Activated gamma-delta T cell treated with anti-CD3 and anti-CD28 coated beads, Interleukin-2, amount 50 U/mL, for 16 hours (primary cell): ENCODE data around the gene GPR143.
"Not testable (repeated sequence)": the region's sequence is repeated elsewhere in the genome, so short reads cannot be mapped to it uniquely, and the experiment has no call there.

Experiments
- DNase-seq: peaks from one replicate; pipeline ENCODE4 v3.0.0-alpha.2; 2020; ENCODE audit warnings: low read depth

The GPR143 gene

DNA sequence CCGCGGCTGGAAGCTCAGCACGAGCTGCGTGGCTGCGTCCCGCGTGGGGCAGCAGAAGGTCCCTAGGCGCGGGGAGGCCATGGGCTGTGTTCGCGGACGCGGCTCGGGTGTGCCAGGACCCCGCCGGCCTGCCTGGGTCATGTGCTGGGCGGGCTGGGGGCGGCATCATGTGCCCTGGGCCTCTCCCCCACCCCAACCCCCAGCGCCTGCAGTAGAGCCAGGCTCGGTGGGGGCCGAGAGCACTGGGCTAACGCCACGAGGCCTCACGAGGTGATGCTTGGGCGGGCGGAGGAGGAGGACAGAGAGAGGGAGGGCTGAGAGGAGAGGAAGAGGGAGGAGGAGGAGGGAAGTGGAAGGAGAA, at the start of gene GPR143:
TSS of gene GPR143 (minus strand) at position 111 of the 361 bp plus-strand sequence. CDS start at position 81, 30 bp downstream.
- DNase-seq: no peak

DNA sequence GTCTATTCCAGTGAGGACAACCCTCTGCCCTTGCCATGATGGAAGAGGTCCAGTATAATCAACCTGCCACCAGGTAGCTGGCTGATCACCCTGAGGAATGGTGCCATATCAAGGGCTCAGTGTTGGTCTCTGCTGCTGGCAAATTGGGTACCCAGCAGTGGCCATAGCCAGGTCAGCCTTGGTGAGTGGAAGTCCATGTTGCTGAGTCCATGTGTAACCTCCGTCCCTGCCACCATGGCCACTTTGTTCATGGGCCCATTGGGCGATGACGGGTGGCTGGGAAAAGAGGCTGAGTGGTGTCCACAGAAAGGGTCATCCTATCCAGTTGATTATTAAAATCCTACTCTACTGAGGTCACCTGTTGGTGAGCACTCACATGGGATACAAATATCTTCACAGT, 45.4 kb upstream of the GPR143 start:
- not testable (repeated sequence) for DNase-seq

DNA sequence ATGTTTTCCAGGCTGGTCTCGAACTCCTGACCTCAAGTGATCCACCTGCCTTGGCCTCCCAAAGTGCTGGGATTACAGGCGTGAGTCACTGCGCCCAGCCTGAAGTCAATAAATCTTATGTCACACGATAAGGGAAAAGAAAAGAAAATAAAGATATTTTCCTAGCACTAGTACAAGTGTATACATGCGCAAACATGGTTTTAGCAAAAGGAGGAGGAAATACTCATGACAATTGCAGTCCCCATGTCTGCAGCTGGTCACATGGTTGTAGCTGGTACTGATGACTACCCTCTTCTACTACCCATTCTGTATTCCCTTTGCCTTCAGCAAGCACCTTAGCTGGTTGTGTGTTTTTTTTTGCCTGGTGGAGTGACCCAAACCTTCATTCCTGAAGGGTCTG, 44.2 kb upstream of the GPR143 start:
- not testable (repeated sequence) for DNase-seq

DNA sequence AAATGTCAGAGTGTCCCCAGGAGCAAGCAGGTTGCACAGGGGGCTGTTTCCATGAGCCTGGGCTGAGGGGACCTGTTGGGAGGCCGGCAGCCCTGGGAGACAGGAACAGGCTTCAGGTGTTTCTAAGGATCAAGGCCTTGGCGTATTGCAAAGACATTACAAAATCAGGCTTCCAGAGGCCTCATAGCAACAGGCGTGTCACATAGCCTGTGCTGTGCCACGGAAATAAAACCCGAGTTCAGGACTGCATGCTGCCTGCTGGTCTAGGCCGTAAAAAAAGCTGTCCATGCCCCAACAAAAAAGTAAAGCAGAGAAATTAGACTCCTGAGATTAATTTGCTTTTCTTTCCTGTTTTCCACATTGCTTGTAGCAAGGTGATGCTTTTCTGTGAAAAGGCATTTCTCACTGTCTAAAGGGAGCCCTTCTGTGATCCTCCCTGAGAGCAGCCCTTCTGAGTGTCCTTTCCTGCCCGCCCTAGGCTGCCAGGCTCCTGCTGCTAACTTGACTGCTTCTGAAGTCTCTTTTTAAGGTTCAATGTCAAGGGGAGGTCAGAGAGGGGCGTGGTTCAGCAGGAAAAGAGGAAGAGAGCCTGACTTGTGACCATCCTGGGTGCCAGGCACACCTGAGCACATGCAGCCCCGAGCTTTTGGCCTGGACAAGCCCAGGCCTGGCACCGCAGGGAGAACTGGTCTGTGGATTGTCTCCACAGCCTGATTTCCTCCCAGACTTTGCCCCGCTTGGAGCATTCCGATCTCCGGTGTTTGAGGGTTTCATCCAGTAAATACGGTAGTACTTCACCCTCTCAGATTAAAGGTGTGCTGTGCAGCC, 41.9 kb upstream of the GPR143 start:
- DNase-seq: no peak

DNA sequence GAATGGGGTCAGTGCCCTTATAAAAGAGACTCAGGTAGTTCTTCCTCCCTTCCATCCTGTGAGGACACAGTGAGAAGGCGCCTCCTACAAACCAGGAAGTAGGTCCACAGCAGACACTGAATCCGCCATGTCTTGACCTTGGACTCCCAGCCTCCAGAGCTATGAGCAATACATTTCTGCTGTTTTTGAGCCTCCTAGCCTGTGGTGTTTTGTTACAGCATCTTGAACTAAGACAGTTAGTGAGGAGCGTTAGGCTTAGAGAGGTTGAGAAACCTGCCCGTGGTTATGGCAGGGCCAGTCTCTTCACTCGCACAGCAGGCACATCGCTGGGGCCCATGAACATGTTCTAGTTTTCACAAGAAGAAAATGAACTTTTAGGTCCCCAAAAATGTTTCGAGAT, 40.3 kb upstream of the GPR143 start:
- no peak for DNase-seq

DNA sequence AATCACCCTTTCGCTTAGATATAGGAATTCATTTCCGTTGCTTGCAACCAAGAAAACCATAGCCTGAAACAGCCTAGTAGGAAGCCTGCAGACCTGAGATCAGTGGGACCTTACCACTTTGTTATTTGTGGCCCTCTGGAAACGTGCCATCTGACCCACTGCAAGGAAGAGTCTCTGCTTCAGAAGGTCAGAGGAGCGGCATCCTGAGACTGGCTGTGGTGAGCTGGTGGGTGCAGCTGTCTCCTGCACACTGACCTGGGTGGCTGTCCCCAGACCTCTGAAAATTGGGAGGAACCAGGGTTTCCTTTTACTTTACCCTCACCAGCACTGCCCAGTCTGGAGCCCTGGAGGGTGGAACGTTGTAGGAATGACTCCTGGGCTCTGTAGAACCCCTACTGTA, 38.8 kb upstream of the GPR143 start:
- DNase-seq: no peak

DNA sequence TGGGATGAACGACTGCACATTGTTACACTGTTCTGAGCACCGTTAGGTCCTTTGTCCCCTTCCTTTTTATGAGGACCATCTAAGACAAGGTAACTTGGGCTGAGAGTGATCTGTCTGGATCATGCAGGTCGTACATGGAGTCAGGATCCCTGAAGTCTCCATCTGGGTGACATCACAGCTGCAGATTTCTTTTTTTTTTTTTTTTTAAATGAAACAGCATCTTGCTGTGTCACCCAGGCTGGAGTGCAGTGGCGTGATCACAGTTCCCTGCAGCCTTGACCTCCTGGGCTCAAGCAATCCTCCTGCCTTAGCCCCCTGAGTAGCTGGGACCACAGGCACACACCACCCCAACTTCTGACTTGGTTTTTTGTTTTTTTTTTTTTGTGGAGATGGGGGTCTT, 37.1 kb upstream of the GPR143 start:
- no peak for DNase-seq

DNA sequence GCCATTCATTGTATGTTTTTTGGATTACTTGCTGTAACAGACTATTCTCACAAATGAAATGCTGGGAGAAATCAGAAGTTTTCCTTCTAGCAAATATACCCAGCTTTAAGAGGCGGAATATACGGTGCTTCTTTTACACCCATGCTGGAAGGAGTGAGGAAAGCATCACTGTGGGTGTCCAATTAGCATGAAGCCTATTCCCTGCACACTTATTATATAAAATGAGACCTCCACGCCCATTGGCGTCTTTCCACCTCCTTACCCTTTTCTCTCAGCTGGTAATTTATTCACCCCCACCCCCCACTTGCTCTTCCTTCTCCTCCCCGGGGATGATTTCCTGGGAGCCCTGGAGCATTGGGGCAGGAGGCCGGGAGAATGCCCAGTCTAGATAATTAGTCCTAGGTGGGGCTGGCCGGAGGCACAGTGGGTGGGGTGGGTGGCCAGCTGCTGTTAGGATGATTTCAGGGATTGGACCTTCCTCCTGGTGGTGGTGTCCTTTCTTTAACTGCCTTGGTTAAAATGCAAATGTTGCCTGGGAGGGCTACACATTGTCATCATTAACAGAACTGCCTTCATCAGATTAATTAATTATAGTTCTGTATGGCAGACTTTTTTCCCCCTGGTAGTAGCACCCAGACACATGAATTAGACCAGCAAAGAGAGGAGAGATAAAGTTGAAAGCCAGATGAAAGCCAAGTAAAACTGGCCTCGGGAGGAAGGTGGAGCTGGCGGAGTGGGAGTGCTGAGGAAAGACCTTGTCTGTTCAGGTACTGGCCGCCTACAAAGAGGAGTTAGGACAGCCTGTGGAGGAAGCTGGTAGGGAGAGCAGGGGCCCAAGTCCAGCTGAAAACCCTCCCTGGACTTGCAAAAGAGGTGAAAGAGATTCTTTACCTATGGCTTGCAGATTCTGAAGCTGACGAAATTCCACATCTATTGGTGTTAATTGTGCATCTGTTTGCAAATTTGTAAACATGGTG, 32.0 kb upstream of the GPR143 start:
- no peak for DNase-seq

DNA sequence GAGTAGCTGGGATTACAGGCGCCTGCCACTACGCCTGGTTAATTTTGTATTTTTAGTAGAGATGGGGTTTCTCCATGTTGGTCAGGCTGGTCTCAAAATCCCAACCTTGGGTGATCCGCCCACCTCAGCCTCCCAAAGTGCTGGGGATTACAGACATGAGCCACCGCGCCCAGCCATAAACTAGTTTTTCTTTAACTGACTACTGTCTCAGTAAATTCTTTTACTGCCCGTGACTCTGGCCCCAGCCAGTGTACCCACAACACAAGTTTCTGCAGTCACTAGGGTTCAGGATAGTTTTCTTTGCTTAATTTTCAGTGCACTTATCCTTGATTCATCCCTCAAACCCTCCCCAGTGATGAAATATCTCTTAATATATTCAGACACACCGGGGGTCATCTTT, 28.8 kb upstream of the GPR143 start:
- no peak for DNase-seq

DNA sequence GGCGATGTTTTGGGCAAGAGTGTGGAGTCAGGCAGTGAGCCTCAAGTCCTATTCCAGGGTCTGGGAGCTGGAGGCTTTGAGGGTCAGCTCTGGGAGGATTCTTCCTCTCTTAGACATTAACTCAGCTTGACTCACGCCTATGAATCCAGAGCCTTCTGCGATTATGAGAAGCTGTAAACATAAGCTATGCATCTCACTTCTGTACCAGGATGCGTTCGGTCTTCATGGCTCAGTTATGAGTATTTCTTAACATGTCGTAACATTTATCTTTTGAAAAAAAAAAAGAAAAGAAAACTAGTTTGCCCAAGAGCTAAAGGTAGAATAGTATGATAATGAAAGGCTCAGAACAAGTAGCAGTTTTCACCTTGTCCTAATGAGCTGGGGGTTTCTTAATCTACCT, 25.2 kb upstream of the GPR143 start:
- no peak for DNase-seq

DNA sequence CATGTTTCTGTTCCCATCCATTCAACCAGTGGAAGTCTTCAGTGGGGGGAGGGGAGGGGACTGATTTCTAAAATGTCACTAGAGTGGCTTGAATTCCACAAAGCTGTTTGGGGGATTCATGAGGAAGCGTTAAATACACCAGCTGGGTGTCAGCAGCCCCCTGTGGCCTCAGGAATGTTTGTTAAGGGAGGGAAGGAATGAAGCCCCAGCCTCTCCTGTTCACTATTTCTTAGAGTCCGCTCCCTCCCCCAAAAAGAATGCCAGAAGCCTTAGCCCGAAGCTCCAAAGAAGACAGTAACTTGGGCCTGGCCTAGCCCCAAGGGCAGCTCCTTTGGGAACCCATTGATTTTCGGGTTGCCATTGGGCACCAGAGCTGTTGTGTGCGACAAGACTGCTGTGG, 23.9 kb upstream of the GPR143 start:
- DNase-seq: no peak

DNA sequence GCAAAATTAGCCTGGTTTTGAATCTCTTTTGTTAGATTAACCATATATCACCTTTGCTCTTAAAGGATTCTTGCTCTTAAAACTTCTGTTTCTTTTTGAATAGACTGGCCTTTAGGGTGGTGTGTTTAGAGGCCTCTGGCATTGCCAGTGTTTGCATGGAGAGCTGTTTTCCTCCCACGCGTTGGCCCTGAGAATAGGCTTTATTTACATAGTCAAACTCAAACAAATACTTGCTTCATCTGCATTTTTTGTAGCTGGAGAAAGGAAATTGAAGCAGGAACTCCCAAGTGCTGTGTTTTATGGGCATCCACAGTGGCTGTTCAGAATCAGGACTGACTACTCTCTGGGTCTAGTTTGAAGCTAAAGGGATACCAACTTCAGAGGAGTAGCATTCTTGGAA, 23.3 kb upstream of the GPR143 start:
- DNase-seq: no peak

DNA sequence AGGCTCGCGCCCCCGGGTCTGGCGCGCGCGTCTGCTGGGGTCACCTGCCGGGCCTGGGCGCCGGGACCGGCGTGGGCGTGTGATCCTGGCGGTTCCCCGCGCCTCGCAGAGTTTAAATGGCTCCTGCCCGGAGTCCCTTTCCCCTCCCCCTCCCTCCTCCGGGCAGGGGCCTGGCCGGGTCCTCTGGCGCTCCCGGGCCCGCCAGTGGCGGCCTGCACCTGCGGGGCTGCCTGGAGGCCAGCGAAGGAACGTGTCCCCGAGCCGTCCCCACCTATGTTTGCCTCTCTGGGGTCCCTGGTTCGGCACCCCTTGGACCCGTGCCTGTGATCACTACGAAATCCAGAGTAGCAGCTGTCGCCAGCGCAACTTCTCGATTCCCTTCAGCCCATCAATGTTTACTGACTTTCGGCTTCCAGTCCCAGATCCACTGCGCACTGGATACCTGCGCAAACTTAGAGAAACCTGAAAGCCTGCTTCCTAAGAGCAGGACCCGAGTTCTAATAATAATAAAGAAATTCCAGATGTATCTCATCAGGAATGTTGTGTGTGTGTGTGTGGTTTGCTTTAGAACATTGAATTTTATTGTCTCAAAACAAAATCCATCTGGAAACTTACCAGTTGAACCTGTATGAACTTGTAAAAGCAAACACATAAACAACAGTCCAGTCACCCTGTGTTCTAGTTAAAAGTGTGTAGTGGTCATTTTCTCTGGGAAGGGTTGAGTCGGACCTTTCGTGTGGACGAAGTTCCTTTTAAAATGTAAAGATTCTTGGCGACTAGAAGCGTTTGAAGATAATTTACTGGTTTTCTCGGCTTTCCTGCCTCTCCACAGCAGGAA, 21.4 kb upstream of the GPR143 start:
- no peak for DNase-seq

DNA sequence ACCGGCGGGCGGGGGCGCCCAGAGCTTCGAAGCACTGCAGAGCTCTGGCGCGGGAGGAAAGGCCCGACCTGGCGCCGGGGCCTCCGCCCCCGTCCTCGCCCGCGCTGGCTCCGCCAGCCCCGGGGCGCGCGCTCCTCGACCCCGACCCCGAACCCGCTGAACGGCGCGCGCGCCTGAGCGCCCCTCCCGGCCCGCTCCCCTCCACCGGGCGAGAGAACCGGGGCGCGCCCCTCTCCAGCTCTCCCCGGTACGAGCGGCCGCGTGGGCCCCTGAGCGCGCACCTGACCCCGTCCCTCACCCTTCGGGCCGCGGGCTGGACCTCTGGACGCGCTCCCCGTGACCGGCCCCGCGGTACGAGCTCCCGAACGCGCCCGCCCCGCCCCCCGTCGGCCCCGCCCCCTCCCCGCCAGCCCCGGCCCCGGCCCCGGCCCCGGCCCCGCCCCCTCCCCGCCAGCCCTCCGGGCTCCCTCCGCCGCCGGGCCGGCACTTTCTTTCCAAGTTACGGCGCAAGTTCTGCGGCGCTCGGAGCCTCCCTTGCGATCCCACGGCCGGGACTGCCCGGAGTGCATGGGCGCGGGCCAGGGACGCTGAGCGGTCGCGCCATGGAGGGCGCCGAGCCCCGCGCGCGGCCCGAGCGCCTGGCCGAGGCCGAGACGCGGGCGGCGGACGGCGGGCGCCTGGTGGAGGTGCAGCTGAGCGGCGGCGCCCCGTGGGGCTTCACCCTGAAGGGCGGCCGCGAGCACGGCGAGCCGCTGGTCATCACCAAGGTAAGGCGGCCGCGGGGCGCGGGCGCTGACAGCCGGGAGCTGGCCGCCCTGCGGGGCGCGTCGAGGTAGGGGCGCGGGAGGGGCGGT, 20.5 kb upstream of the GPR143 start, which contains the start of gene SHROOM2:
TSS of gene SHROOM2 (plus strand) at position 486 of the 854 bp plus-strand sequence. CDS start at position 603, 117 bp downstream.
- no peak for DNase-seq

DNA sequence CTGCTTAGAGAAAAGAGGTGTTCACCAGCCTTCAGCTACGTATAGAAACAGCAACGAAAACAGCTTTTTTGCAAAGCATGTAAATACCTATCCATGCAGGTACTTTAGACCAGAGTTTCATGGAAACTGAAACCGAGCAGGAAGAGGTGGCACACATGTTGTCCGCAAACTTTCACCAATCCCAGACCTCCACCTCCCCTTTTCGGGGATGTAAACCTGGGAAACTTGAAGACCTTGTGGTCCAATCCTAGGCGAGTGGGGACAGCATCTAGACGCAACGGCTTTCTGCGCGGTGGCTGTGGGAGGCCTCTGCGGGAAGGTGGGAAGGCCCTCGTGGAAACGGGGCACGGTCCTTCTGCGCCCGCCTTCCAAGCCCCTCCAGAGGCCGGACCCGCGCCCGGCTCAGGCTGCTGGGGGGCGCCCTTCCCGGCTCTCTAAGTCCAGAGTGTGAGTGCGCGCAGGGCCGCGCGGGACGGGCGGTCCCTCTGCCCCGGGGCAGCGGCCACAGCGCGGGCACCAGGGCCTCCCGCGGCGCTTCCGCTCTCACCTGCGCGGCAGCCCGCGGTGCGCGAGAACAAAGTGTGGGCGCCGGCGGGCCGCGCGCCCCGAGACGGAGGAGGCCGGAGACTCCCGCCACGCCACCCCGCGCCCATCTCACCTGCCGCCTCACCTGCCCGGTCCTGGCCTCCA, 19.8 kb upstream of the GPR143 start:
- no peak for DNase-seq

DNA sequence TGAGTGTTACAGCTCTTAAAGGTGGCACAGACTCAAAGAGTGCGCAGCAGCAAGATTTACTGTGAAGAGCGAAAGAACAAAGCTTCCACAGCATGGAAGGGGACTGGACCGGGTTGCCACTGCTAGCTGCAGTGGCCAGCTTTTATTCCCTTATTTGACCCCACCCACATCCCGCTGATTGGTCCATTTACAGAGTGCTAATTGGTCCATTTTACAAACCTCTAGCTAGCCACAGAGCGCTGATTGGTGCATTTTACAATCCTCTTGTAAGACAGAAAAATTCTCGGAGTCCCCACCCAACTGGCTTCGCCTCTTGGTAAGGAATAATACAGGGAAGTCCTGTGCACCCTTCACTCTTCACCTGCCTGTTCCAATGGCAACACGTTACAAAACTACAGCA, 18.7 kb upstream of the GPR143 start:
- no peak for DNase-seq

DNA sequence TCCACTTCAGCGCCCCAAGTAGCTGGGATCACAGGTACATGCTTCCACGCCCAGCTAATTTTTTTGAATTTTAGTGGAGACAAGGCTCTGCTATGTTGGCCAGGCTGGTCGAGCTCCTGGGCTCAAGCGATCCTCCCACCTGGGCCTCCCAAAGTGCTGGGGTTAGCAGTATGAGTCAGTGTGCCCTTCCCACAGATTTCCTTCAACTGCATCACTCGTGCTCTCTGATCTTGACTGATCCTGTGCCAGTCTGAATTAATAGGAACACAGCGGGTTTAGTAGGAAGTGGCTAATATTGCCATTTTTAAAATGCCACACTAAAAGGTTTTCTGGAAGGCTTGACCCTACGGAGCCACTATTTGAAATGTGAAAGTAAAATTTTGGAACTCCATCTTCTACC, 16.3 kb upstream of the GPR143 start:
- no peak for DNase-seq

DNA sequence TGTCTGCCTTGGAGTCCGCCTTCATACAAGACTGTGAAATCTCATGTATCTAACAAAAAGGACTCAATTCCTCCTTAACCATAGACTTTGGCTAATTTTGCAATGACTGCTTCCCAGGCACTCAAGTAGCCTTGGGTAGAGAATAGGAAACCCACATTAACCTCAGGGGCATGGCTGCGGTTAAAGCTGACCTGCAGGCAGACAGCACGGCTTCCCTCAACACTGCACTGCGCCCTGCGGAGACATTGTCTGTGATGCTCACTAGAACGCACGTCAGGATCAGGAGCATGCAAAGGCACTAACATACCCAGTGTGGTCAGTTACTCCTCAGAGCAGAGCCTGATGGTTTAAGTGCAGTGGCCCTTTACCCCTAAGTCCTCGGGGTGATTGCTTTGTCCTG, 10.3 kb upstream of the GPR143 start:
- no peak for DNase-seq

DNA sequence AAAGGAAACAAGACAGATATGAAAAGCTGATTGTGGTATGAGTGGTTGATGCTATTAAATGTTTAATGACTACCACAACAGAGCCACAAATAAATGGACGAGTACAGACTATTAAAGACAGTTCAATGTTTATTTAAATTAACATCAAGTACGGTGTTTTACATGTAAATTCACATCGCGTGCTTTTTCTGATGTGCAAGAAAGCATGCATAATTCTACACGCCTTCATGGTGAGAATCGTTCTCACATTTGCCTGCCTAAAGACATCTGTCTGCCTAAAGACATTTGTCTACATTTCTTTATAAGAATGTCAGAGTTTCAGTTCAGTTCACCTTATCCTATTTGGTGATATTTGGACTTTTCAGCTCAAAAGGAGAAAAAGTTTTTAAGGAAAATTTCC, 7.3 kb upstream of the GPR143 start:
- no peak for DNase-seq

DNA sequence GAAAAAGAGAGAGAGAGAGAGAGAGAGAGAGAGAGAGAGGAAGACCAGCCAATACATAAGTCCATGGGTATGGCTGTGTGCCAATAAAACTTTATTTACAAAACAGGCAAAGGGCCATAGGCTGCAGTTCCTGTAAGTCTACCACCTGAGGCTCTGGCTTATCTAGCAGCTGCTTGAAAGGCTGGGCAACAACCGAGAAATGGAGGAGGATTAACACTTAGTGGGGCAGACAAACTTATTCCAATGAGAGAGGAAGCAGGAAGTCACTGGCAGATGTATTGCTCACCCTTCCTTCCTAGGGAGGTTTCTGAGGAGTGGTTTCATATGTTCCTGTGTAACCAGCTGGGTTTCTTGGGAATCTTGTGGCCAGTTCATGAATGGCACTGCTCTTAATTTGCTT, 4.7 kb upstream of the GPR143 start:
- DNase-seq: no peak
